Measurements from ENCODE around the gene PLAC1.

DNA sequence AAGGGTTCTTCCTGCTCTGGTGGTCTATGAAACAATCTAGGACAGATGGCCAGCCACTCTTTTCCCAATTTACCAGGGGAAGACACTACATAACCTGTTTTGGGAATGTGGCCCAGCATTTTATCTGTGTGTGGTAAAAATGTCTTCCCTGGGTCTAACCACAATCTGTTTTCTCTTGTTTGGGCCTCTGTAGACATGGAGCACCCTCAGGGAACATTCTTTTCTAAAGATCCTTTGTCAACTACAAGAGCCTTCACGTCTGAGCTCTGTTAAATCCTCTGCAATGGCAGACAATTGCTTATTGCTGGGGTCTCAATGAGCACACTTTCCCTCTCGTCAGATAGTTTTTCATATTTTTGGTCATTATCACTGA is 35.5 kb downstream of the PLAC1 start:
- no peak for TF ChIP-seq POLR2A (IDR thresholded peaks at IDR 0.05)
- TF ChIP-seq, protein P1, sequence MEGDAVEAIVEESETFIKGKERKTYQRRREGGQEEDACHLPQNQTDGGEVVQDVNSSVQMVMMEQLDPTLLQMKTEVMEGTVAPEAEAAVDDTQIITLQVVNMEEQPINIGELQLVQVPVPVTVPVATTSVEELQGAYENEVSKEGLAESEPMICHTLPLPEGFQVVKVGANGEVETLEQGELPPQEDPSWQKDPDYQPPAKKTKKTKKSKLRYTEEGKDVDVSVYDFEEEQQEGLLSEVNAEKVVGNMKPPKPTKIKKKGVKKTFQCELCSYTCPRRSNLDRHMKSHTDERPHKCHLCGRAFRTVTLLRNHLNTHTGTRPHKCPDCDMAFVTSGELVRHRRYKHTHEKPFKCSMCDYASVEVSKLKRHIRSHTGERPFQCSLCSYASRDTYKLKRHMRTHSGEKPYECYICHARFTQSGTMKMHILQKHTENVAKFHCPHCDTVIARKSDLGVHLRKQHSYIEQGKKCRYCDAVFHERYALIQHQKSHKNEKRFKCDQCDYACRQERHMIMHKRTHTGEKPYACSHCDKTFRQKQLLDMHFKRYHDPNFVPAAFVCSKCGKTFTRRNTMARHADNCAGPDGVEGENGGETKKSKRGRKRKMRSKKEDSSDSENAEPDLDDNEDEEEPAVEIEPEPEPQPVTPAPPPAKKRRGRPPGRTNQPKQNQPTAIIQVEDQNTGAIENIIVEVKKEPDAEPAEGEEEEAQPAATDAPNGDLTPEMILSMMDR (IDR thresholded peaks at IDR 0.05), result no peak
